ENCODE data around the gene MIA2. TPM values are rescaled to one million over a fixed set of nuclear protein-coding genes. Genes with fewer than 3 reads are reported as not detected.

MIA2 gene
- total RNA-seq, 4 donors from 2014 or later = 13.6 to 30.9 (median 20.7) TPM

DNA sequence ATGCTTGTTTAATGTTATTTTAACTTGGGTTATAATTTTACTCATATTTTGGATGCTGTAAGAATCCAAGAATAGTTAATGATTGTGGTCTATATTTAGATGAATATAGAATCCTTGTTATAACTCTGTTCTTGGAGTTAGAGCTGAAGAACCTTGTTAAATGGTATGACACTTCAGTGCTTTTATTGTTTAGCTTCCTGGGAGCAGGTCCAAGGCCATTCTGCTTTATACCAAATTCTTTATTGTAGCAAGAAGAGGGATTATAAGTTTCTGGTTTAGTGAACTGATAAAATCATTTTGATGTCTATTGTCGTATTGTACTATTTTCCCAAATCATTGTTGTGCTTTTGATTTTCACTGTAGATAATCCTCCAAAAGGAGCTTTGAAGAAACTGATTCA, 69.4 kb downstream of the MIA2 start:
- Histone ChIP-seq H3K4me3 (no peak overlapping the region), H3K27me3 (no peaks in the 10 kb centered on the region), H3K36me3 (peaks cover 0 to 39% of the 10 kb centered on the region in 2 donors), H3K9me3 (no peaks in the 10 kb centered on the region), H3K4me1 (peaks cover 0 to 16% of the 10 kb centered on the region in 2 donors), H3K27ac (peak overlapping the region in 2 of 4 donors; percentile 50 to 62)
- ATAC-seq (no peak), DNase-seq (no peak)
- intact Hi-C loops (cut with DNase I; ENCODE audit: low total_unique reads) = no loop called here
- no peak for TF ChIP-seq POLR2A (IDR thresholded peaks at IDR 0.05)
- no peak for TF ChIP-seq CTCF (IDR thresholded peaks at IDR 0.05 in 4 of 5, conservative IDR thresholded peaks at IDR 0.05 in 1 of 5)
- in situ Hi-C loops (cut with MboI; ENCODE audit: low sequenced_read_pairs in 4 of 4) = no loop called here

- Histone ChIP-seq H3K36me3 (peaks cover 0 to 40% of the 10 kb centered on the region in 2 donors), H3K9me3 (no peaks in the 10 kb centered on the region), H3K4me3 (no peak overlapping the region), H3K27me3 (no peaks in the 10 kb centered on the region), H3K4me1 (peaks cover 0 to 6% of the 10 kb centered on the region in 2 donors), H3K27ac (no peak overlapping the region)
- in situ Hi-C loops (cut with MboI; ENCODE audit: low sequenced_read_pairs in 4 of 4) (no loop called here), intact Hi-C loops (cut with DNase I; ENCODE audit: low total_unique reads) (no loop called here)
- TF ChIP-seq CTCF (IDR thresholded peaks at IDR 0.05 in 4 of 5, conservative IDR thresholded peaks at IDR 0.05 in 1 of 5) (no peak), POLR2A (IDR thresholded peaks at IDR 0.05) (no peak)
- ATAC-seq = no peak
- no peak for DNase-seq
Observed at GRCh38 chr14:39307815-39308214, 74.1 kb downstream of the MIA2 start.

- Histone ChIP-seq H3K9me3 (no peaks in the 10 kb centered on the region), H3K4me1 (no peaks in the 10 kb centered on the region), H3K4me3 (no peak overlapping the region), H3K36me3 (peaks cover 0 to 33% of the 10 kb centered on the region in 2 donors), H3K27ac (peak overlapping the region in 1 of 4 donors; percentile 15), H3K27me3 (no peaks in the 10 kb centered on the region)
- no peak for DNase-seq
- in situ Hi-C loops (cut with MboI; ENCODE audit: low sequenced_read_pairs in 4 of 4) = no loop called here
- TF ChIP-seq POLR2A (IDR thresholded peaks at IDR 0.05) (no peak), CTCF (IDR thresholded peaks at IDR 0.05 in 4 of 5, conservative IDR thresholded peaks at IDR 0.05 in 1 of 5) (no peak)
- no peak for ATAC-seq
- intact Hi-C loops (cut with DNase I; ENCODE audit: low total_unique reads) = no loop called here
Observed at GRCh38 chr14:39310051-39310450, 76.3 kb downstream of the MIA2 start.

DNA sequence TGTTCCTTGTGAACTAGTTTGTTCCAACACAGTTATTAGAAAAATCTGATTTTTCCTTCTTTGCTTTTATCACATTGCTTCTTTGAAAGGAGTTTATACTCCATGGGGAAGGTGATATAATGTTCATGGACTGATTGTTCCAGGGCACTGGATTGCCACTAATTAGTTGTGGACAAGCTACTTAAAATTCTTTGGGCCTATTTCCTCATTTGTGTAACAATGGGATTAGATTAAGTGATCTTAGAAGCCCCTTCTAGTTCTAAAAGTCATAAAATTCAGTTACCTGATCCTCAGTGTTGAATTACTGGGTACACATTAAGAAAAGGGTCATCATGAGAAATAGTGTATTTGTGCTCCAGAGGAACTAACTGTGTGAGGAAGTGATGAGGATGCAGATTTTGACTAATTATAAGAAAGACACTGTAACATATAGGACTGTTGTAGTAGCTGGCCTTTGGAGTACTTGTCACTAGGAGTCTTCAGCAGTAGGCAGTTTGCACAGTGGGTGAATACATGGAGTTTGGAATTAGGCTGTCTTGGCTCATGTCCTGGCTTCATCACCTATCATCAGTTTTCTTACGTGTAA, 82.2 kb downstream of the MIA2 start:
- in situ Hi-C loops (cut with MboI; ENCODE audit: low sequenced_read_pairs in 4 of 4) = no loop called here
- no peak for DNase-seq
- Histone ChIP-seq H3K9me3 (no peaks in the 10 kb centered on the region), H3K27ac (no peak overlapping the region), H3K27me3 (no peaks in the 10 kb centered on the region), H3K4me1 (no peaks in the 10 kb centered on the region), H3K4me3 (no peak overlapping the region), H3K36me3 (peaks cover 0 to 27% of the 10 kb centered on the region in 2 donors)
- intact Hi-C loops (cut with DNase I; ENCODE audit: low total_unique reads) = no loop called here
- no peak for ATAC-seq
- TF ChIP-seq POLR2A (IDR thresholded peaks at IDR 0.05) (no peak), CTCF (IDR thresholded peaks at IDR 0.05 in 4 of 5, conservative IDR thresholded peaks at IDR 0.05 in 1 of 5) (no peak)

All from gastrocnemius medialis (tissue), 4 donors.